PC-9 (cell line): ENCODE measurements around the gene EPB41L4A.

Source experiments
- CTCF ChIP-seq: fragments of 200-600 bp; sonication (generic); conservative IDR thresholded peaks from 2 replicates; pipeline ENCODE4 v1.6.1; 2017; ENCODE audit warnings: mixed run types, antibody characterized with exemption, mild to moderate bottlenecking, moderate library complexity
- EZH2 ChIP-seq: fragments of 200-600 bp; sonication (generic); IDR thresholded peaks from 2 replicates; pipeline ENCODE4 v1.8.0; 2017; ENCODE audit warnings: antibody characterized with exemption, low read depth

GRCh38 chr5:112440031-112440430 lies 21.0 kb upstream of the EPB41L4A start:
- TF ChIP-seq EZH2 (no peak), CTCF (no peak)
